Epithelial cell of proximal tubule (primary cell): Measurements from ENCODE around the gene RASSF4. TPM values are rescaled to one million over a fixed set of nuclear protein-coding genes. Genes with fewer than 3 reads are reported as not detected.

ENCODE experiments used
- DNase-seq: peaks from one replicate; pipeline ENCODE4 v3.0.0-alpha.2; 2011; ENCODE audit warnings: low read depth
- H3K4me3 ChIP-seq: 2 replicates; pipeline ENCODE4 v1.5.1; 2011; ENCODE audit warnings: low read depth, mild to moderate bottlenecking, low read length
- CTCF ChIP-seq: conservative IDR thresholded peaks from 2 replicates; pipeline ENCODE4 v1.5.1; 2012; ENCODE audit warnings: low read depth, mild to moderate bottlenecking, low read length
- total RNA-seq: library from RNA; depleted of rRNA; stranded (reverse); fragments of >200 nt; gene quantifications from 2 replicates; pipeline ENCODE4 v1.2.3, GENCODE V29; 2015

Gene RASSF4
- total RNA-seq, 1 donor from 2014 or later: 23.1 TPM

GRCh38 chr10:44936314-44936975 is 23.2 kb upstream of the RASSF4 start:
- H3K4me3 ChIP-seq: no peak overlapping the region
- no peak for TF ChIP-seq CTCF
- no peak for DNase-seq

GRCh38 chr10:44937196-44938005 is 22.2 kb upstream of the RASSF4 start:
- DNase-seq: peak; percentile 58
- H3K4me3 ChIP-seq: no peak overlapping the region
- TF ChIP-seq CTCF: no peak

- no peak overlapping the region for H3K4me3 ChIP-seq
- no peak for DNase-seq
- no peak for TF ChIP-seq CTCF
These were observed 20.6 kb upstream of the RASSF4 start for GRCh38 chr10:44938956-44939355.

GRCh38 chr10:44939691-44940401 is 19.8 kb upstream of the RASSF4 start:
- DNase-seq: peak; percentile 67
- TF ChIP-seq CTCF: no peak
- H3K4me3 ChIP-seq: no peak overlapping the region

- H3K4me3 ChIP-seq: no peak overlapping the region
- no peak for TF ChIP-seq CTCF
These were observed 15.2 kb upstream of the RASSF4 start for GRCh38 chr10:44944354-44944753.

GRCh38 chr10:44946205-44946604 is 13.4 kb upstream of the RASSF4 start:
- TF ChIP-seq CTCF: no peak
- peak; percentile 52 for DNase-seq
- H3K4me3 ChIP-seq: no peak overlapping the region

More at GRCh38 chr10:44944354-44944753, 15.2 kb upstream of the RASSF4 start:
- DNase-seq: no peak
